GM21619 (cell line): ENCODE data around the gene FN1.

ENCODE experiments used
- ATAC-seq: cut with Tn5 transposase; IDR thresholded peaks from one replicate; pipeline ENCODE4 v1.9.1; 2021; ENCODE audit not compliant: unreplicated experiment

Gene FN1

GRCh38 chr2:215442401-215442787 is 6.5 kb upstream of the FN1 start:
- ATAC-seq = no peak

- no peak for ATAC-seq
Measured at GRCh38 chr2:215441560-215442400, 5.9 kb upstream of the FN1 start.

- ATAC-seq = no peak
Measured at GRCh38 chr2:215439980-215440512, 4.2 kb upstream of the FN1 start.

GRCh38 chr2:215439404-215439803 is 3.5 kb upstream of the FN1 start:
- ATAC-seq = no peak

GRCh38 chr2:215437614-215438013 is 1.7 kb upstream of the FN1 start:
- no peak for ATAC-seq

- peak; percentile 32 for ATAC-seq
Measured at GRCh38 chr2:215436705-215437565, 1.1 kb upstream of the FN1 start.

GRCh38 chr2:215435280-215435869 is 493 bp downstream of the FN1 start:
- ATAC-seq = peak; percentile 29

- no peak for ATAC-seq
Measured at GRCh38 chr2:215434447-215435279, 1.2 kb downstream of the FN1 start.

- ATAC-seq = no peak
Measured at GRCh38 chr2:215432759-215433594, 2.9 kb downstream of the FN1 start.

- ATAC-seq = no peak
Measured at GRCh38 chr2:215431778-215432758, 3.8 kb downstream of the FN1 start.

- no peak for ATAC-seq
Measured at GRCh38 chr2:215431290-215431689, 4.6 kb downstream of the FN1 start.

GRCh38 chr2:215430528-215431187 is 5.2 kb downstream of the FN1 start:
- no peak for ATAC-seq

- ATAC-seq = no peak
Measured at GRCh38 chr2:215429424-215429823, 6.4 kb downstream of the FN1 start.

GRCh38 chr2:215428060-215428910 is 7.6 kb downstream of the FN1 start:
- ATAC-seq = no peak

GRCh38 chr2:215427585-215427984 is 8.3 kb downstream of the FN1 start:
- no peak for ATAC-seq

GRCh38 chr2:215425021-215425782 is 10.7 kb downstream of the FN1 start:
- no peak for ATAC-seq
